Measurements from ENCODE around the gene EPHB1.

The EPHB1 gene

DNA sequence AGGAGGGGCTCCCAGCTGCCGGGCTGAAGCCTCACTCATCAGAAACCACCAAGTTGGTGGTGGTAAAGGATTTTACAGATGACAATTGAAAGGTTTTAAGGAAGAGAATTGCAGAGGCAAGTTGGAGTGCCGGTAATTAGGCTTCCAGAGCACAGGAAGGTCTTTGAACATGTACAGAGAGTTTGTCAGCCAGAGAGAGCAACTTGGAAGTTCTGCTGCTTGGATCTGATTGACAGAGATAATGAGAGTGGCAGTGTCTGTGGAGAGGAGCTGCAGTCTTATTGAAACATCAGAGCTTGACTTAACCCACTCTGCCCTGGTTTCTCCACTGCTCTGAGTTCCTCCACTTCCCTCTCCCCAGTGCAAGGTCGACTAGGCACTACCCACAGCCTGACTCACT, 448.6 kb downstream of the EPHB1 start (continued):
- TF ChIP-seq, protein P1, sequence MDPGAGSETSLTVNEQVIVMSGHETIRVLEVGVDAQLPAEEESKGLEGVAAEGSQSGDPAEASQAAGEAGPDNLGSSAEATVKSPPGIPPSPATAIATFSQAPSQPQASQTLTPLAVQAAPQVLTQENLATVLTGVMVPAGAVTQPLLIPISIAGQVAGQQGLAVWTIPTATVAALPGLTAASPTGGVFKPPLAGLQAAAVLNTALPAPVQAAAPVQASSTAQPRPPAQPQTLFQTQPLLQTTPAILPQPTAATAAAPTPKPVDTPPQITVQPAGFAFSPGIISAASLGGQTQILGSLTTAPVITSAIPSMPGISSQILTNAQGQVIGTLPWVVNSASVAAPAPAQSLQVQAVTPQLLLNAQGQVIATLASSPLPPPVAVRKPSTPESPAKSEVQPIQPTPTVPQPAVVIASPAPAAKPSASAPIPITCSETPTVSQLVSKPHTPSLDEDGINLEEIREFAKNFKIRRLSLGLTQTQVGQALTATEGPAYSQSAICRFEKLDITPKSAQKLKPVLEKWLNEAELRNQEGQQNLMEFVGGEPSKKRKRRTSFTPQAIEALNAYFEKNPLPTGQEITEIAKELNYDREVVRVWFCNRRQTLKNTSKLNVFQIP (CRISPR knock-in tag; IDR thresholded peaks at IDR 0.05; ENCODE audit: borderline replicate concordance, low read depth), result no peak
- no peak for TF ChIP-seq TOX (CRISPR knock-in tag; IDR thresholded peaks at IDR 0.05; ENCODE audit: borderline replicate concordance)
- no peak for TF ChIP-seq CREB5 (CRISPR knock-in tag; IDR thresholded peaks at IDR 0.05; ENCODE audit: low read depth)
- TF ChIP-seq ISL1 (CRISPR knock-in tag; IDR thresholded peaks at IDR 0.05), result no peak
- no peak for TF ChIP-seq ZC3H10 (CRISPR knock-in tag; IDR thresholded peaks at IDR 0.05)
- no peak for TF ChIP-seq ZFP3 (CRISPR knock-in tag; IDR thresholded peaks at IDR 0.05)

DNA sequence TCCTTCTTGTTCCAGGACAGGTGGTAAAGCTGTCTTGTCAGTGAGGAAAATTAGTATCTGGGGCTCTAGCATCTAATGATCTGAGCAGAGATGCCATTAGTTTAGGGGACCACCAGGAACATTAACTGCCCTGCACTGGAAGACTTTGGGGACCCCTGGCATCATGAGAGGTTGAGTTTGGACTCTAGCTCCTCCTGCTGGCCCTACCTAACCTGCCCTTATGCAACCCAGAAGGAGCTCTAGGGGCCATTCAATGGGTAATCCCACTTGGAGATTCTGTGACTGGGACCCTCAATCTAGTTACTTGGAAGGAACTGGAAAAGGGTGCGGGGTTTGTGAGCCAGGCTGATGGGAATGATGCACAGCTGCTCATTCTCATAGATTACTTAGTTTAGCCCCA, 451.0 kb downstream of the EPHB1 start:
- TF ChIP-seq OSR1 (CRISPR knock-in tag; IDR thresholded peaks at IDR 0.05), result no peak
- ATAC-seq, result no peak

DNA sequence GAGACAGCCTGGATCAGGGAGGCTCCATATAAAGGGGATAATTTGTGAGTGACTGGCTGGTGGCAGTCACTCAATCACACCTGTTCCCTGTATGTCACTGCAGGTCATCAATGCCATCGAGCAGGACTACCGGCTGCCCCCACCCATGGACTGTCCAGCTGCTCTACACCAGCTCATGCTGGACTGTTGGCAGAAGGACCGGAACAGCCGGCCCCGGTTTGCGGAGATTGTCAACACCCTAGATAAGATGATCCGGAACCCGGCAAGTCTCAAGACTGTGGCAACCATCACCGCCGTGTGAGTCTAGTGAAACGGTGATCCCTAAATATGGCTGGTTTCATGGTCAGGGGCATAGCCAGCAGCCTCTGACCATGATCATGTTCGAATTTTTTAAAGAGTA, 453.2 kb downstream of the EPHB1 start:
- ATAC-seq, result no peak
- TF ChIP-seq PATZ1 (CRISPR knock-in tag; IDR thresholded peaks at IDR 0.05; ENCODE audit: borderline replicate concordance) (no peak), BACH2 (CRISPR knock-in tag; IDR thresholded peaks at IDR 0.05; ENCODE audit: borderline replicate concordance) (no peak), TOX (CRISPR knock-in tag; IDR thresholded peaks at IDR 0.05; ENCODE audit: borderline replicate concordance) (no peak), TCF4 (CRISPR knock-in tag; IDR thresholded peaks at IDR 0.05; ENCODE audit: borderline replicate concordance) (no peak), OSR1 (CRISPR knock-in tag; IDR thresholded peaks at IDR 0.05) (no peak), CREB5 (CRISPR knock-in tag; IDR thresholded peaks at IDR 0.05; ENCODE audit: low read depth) (no peak), ISL1 (CRISPR knock-in tag; IDR thresholded peaks at IDR 0.05) (no peak), CSDC2 (CRISPR knock-in tag; IDR thresholded peaks at IDR 0.05) (no peak), ZFP3 (CRISPR knock-in tag; IDR thresholded peaks at IDR 0.05) (no peak), PPARA (CRISPR knock-in tag; IDR thresholded peaks at IDR 0.05; ENCODE audit: borderline replicate concordance) (no peak), TSHZ2 (CRISPR knock-in tag; IDR thresholded peaks at IDR 0.05) (no peak), RARB (CRISPR knock-in tag; IDR thresholded peaks at IDR 0.05) (no peak), ARNTL (CRISPR knock-in tag; IDR thresholded peaks at IDR 0.05; ENCODE audit: borderline replicate concordance, low read depth) (no peak), ZNF8 (CRISPR knock-in tag; IDR thresholded peaks at IDR 0.05) (no peak)

- TF ChIP-seq GLIS3 (CRISPR knock-in tag; IDR thresholded peaks at IDR 0.05), result no peak
- TF ChIP-seq ZNF70 (CRISPR knock-in tag; IDR thresholded peaks at IDR 0.05), result no peak
- TF ChIP-seq ZNF565 (CRISPR knock-in tag; conservative IDR thresholded peaks at IDR 0.05; ENCODE audit: low read depth), result no peak
- TF ChIP-seq ESRRG (CRISPR knock-in tag; IDR thresholded peaks at IDR 0.05), result no peak
- no peak for TF ChIP-seq TSHZ2 (CRISPR knock-in tag; IDR thresholded peaks at IDR 0.05)
- TF ChIP-seq BACH2 (CRISPR knock-in tag; IDR thresholded peaks at IDR 0.05; ENCODE audit: borderline replicate concordance), result no peak
- TF ChIP-seq TCF4 (CRISPR knock-in tag; IDR thresholded peaks at IDR 0.05; ENCODE audit: borderline replicate concordance), result no peak
- no peak for TF ChIP-seq SNAI2 (CRISPR knock-in tag; IDR thresholded peaks at IDR 0.05)
- TF ChIP-seq RARB (CRISPR knock-in tag; IDR thresholded peaks at IDR 0.05), result no peak
- TF ChIP-seq PPARA (CRISPR knock-in tag; IDR thresholded peaks at IDR 0.05; ENCODE audit: borderline replicate concordance), result no peak
- no peak for TF ChIP-seq TOX (CRISPR knock-in tag; IDR thresholded peaks at IDR 0.05; ENCODE audit: borderline replicate concordance)
- no peak for TF ChIP-seq PATZ1 (CRISPR knock-in tag; IDR thresholded peaks at IDR 0.05; ENCODE audit: borderline replicate concordance)
- TF ChIP-seq ZC3H10 (CRISPR knock-in tag; IDR thresholded peaks at IDR 0.05), result no peak
- no peak for TF ChIP-seq ZNF8 (CRISPR knock-in tag; IDR thresholded peaks at IDR 0.05)
- no peak for TF ChIP-seq OSR1 (CRISPR knock-in tag; IDR thresholded peaks at IDR 0.05)
- TF ChIP-seq CSDC2 (CRISPR knock-in tag; IDR thresholded peaks at IDR 0.05), result no peak
Measured at GRCh38 chr3:135249186-135249585, 454.1 kb downstream of the EPHB1 start.

More at GRCh38 chr3:135249186-135249585, 454.1 kb downstream of the EPHB1 start:
- ATAC-seq, result no peak

Measured in SK-N-SH treated with all-trans-retinoic acid at 6 μM for 48 hours (cell line).